IPS-11a (cell line): ENCODE measurements around the gene STON1.
"Not testable (repeated sequence)": the region's sequence is repeated elsewhere in the genome, so short reads cannot be mapped to it uniquely, and the experiment has no call there.

ENCODE experiments used
- H3K4me3 ChIP-seq: one replicate; pipeline ENCODE4 v1.5.1; 2013; ENCODE audit warnings: low read depth, low read length, control low read depth

STON1 gene

DNA sequence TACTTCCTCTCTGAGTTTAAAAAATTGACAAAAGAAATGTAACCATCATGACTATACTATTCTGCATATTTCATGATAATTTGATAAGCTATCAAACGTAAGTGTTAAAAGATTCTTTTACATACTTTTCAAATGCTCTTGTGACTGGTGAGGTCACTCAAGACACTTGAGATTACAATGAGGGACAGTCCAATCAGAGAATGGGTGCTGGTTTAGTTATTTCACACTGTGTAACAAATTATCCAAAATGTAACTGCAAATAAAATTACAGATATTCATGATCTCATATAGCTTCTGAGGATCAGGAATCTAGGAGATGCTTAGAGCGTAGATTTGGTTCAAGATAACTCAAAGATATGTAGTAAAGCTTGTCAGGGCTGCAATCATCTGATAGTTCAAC, 83.3 kb downstream of the STON1 start:
- no peak overlapping the region for H3K4me3 ChIP-seq

DNA sequence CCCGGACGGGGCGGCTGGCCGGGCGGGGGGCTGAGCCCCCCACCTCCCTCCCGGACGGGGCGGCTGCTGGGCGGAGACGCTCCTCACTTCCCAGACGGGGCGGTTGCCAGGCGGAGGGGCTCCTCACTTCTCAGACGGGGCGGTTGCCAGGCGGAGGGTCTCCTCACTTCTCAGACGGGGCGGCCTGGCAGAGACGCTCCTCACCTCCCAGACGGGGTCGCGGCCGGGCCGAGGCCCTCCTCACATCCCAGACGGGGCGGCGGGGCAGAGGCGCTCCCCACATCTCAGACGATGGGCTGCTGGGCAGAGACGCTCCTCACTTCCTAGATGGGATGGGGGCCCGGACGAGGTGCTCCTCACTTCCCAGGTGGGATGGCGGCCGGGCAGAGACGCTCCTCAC, 84.6 kb downstream of the STON1 start:
- H3K4me3 ChIP-seq, result not testable (repeated sequence)

- H3K4me3 ChIP-seq, result no peak within 1 kb of the TSS
Observed at GRCh38 chr2:48617618-48618017, 87.7 kb downstream of the STON1 start, which contains the start of gene GTF2A1L. TSS of gene GTF2A1L (plus strand) at chr2:48617856. CDS start at chr2:48617875, 19 bp downstream.

DNA sequence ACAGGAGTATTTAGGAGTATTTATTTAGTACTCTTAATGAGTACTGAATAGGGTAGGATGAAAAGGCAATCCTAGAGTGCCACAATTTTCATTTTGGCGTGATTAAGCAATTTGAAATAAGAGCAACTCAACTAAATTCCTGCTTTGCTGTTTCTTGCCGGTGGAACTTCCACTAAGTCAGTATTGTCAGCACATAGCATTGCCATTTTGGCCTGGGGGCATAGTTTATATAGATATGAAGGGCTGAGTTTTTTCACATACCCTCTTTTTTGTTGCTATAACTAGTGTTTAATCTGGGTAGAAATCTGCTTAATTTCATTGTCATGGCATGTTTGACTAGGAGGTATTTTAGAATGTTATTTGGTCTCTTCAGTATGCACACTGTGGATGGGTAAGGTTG, 89.6 kb downstream of the STON1 start:
- no peak overlapping the region for H3K4me3 ChIP-seq

GRCh38 chr2:48620604-48621003, 90.7 kb downstream of the STON1 start:
- no peak overlapping the region for H3K4me3 ChIP-seq

- H3K4me3 ChIP-seq, result not testable (repeated sequence)
Observed at GRCh38 chr2:48622691-48623090, 92.7 kb downstream of the STON1 start.

- no peak overlapping the region for H3K4me3 ChIP-seq
Observed at GRCh38 chr2:48624696-48625095, 94.7 kb downstream of the STON1 start.

DNA sequence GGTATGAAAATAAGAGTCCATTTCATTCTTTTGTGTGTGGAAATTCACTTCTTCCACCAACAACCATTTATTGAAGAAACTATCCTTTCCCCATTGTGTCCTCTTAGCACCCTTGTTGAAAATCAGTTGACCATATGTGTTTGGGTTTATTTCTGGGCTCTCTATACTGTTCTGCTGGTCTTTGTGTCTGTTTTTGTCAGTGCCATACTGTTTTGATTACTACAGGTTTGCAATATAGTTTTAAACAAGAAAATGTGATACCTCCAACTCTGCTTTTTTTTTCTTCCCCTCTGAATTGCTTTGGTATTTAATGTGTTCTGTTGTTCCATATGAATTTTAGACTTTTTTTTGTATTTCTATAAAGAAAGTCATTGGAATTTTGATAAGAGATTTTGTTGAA, 96.1 kb downstream of the STON1 start:
- H3K4me3 ChIP-seq, result no peak overlapping the region

GRCh38 chr2:48633143-48633542, 103.2 kb downstream of the STON1 start:
- H3K4me3 ChIP-seq, result no peak overlapping the region

DNA sequence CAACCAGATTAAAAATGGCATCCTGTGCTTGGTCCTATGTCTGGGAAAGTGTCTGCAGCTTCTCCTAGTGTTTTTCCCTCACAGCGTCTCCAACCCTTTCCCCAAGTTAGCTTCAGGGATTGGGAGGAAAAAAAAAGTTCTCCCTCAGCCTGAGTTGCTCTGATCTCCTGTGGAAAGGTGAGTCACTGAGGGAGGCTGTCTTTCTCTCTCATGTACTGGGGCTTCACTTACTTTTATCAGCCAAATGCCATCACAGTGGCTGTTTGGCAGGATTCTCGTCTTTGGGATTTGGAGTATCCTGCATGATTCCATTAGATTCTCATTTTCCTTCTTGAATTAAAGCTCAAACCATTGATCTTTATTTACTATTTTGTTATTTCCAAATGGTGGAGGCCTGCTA, 105.8 kb downstream of the STON1 start:
- H3K4me3 ChIP-seq, result no peak overlapping the region

GRCh38 chr2:48638261-48638660, 108.3 kb downstream of the STON1 start:
- H3K4me3 ChIP-seq, result no peak overlapping the region
